ENCODE results near the gene KAT2B. TPM values are rescaled to one million over a fixed set of nuclear protein-coding genes. Genes with fewer than 3 reads are reported as not detected.
A peak's percentile ranks its signal among the peaks of the same experiment; 100 is the strongest.
"Not testable (repeated sequence)": the region's sequence is repeated elsewhere in the genome, so short reads cannot be mapped to it uniquely, and the experiment has no call there.

The KAT2B gene
- total RNA-seq, 1 experiment from 2014 or later, result 15.2 TPM

DNA sequence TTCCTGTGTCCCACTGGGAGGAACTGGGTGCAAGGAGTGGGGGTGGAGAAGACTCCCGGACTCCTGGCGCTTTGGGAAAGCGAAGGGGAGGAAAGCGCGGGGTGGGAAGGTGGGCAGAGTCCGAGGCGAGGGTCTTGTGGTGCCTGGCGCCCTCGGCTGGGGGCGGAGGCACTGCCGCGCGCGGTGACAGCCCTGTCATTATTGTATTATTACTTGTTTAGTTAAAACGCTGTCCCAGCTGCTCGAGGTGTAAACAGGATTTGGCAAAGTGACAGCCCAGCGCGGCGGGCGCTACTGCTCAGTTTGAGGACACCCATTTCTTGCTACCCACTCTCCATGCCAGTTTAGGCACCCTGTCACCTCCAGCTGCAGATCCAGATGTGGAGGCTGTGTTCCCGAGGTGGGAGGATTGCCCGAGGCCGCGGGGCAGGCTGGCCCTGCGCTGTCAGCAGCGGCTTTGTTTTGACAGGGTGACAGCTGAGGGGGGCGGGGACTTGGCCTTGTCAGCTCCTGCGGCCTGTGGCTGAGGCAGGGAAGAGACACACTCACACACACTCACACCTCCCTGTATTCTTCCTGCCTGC is 1.0 kb downstream of the KAT2B start:
- peak; percentile 79 for DNase-seq (ENCODE audit: low read depth)

DNA sequence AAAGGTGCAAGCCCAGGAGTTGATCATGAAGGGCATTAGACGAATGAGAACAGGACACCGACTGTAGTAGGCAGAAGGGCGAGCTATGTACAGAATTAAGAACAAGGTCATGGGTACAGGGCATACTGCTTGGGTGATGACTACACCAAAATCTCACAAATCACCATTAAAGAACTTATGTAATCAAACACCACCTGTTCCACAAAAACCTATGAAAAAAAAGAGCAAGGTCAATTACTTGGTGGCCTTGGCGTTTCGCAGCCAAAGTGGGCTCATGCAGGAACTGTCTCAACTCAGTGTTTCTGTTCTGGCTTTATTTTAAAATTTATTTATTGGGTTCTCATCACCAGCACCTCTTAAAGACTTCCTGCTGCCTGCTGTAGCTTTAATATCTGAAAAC is 2.1 kb downstream of the KAT2B start:
- no peak for DNase-seq (ENCODE audit: low read depth)

DNA sequence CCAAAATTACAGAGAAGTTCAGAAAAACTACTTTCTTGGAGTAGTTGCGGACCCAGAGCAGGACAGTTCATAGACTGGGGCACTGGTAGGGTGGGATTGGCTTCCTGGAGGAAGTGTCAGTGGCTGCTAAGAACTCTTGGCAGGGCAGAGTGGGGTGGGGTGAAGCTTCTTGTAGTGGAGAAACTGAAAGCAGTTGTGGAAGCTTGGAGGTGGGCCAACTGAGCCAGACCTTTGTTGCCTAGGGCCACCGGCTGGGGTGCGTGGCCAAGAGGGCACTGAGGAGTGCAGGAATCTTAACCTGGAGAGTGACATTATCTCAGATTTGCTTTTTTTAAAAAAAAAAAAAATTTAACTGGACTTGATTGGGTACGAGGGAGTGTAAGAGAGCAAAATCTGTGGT is 3.1 kb downstream of the KAT2B start:
- no peak for DNase-seq (ENCODE audit: low read depth)

DNA sequence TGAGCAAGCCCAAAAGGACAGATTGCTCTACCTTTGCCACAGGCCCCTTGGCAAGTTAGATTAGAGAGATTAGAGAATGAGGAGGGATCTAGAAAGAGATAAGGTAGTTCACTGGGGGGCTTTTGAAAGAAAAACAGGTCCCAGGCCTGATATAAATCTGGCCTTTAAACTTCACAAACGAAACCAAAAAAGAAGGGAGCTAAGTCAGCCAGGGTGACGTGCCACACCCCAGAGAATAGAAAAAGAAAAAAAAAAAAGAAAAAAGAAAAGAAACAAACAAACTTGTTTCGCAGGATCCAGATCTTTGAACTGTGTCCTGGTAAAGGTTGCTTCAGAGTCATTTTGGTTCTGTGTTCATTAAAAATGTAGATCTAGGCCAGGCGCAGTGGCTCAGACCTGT is 3.6 kb downstream of the KAT2B start:
- DNase-seq (ENCODE audit: low read depth), result no peak

DNA sequence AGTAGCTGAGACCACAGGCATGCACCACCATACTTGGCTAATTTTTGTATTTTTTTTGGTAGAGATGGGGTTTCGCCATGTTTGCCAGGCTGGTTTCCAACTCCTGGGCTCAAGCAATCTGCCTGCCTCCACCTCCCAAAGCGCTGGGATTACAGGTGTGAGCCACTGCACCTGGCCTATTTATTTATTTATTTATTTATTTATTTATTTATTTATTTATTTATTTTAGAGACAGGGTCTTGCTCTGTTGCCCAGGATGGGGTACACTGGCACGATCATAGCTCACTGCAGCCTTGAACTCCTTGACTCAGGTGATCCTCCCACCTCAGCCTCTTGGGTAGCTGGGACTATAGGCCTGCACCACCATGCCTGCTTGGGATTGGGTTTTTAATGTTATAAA is 4.9 kb downstream of the KAT2B start:
- not testable (repeated sequence) for DNase-seq (ENCODE audit: low read depth)

DNA sequence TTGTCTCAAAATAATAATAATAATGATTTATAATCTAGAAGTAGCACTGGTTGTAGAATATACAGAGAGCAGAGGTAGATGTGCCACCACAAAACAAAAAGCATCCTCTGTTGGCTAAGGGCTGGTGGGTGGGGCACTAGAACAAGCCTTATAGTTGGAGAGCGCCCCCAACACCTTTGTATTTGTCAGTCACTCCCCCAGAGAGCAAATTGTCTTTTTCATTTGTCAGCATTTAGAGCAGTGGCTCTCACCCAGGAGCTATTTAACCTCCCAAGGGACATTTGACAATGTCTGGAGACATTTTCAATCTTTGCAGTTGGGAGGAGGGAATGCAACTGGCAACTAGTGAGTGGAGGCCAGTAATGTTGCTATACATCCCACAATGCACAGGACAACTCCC is 6.3 kb downstream of the KAT2B start:
- DNase-seq (ENCODE audit: low read depth), result no peak

DNA sequence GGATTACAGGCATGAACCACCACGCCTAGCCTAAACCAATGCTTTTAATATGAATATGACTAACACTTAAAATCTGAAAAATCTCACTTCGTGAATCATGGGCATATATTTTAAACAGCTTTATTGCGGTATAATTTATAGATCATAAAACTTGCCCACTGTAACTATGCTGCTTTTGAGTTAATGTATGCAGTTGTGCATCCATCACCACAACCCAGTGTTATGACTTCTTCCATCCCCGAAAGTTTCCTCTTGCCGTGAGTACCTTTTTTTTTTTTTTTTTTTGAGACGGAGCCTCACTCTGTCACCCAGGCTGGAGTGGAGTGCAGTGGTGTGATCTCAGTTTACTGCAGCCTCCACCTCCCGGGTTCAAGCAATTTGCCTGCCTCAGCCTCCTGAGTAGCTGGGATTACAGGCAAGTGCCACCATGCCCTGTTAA is 7.1 kb downstream of the KAT2B start:
- no peak for DNase-seq (ENCODE audit: low read depth)

DNA sequence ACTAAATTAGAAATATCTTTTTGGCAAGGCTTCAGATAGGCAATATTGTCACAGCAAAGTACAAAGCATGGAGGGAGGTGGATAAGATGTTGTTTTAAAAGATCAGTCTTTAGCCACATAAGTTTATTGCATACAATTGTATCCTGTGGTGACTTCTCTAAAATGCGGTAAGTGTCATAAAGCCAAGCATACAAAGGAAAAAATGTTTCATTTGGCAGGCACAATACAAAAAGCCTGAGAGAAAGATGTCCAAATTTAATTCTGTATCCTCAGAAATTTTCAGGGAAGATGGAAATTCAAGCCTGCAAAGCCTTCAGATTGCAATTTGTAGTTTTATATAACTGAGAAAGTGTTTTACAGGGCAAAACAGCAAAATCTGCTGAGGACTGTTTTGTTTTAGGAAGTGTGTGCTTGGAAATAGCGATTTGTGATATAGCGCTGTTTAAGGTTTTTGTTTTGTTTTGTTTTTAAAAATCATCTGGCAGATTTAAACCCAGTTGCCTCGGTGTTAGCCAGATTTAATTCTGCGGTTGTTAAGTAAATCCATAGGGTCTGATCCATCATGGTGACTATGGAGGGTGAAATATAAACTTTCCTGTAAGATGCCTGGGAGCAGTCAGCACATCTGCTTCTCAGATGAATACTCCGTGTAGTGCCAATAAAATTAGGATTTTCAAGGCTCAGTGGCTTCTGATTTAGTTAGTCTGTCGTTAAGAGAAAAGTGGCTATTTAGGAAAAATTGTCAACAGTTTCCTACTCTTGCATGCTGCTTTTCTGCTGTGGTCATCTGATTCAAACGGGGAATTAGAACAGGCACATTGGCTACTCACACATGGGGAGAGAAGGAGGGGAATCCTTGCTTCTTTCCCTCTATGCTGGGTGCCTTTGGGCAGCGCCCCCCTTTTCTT is 8.0 kb downstream of the KAT2B start:
- DNase-seq (ENCODE audit: low read depth), result no peak

DNA sequence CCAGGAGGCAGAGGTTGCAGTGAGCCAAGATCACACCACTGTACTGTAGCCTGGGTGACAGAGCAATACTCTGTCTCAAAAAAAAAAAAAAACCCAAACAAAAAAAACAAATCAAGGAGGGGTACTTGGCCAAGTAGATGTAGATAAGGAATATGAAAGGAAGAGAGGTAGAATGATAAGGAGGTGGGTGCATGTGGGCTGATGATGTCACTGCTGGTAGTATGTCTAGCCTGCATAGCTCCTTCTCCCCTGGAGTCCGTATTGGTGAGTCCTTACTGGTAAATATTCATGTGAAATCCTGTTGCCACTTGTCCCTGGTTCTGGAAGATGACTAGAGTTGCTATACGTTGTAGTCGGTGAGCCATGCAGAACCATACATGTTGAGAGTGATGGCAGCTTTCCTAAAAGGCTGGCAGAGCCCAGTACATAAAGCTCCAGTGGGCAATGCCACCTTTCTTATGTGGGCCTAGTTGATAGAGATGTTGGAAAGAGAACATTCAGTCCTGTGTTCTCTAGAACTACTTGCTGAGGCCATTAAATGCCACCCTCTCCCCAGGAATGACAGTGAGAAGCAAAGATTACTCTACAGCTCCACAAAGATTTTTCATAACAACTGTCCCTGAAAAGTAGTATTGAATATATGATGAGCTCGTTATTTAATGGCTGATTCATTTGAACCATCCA is 11.0 kb downstream of the KAT2B start:
- DNase-seq (ENCODE audit: low read depth), result no peak

DNA sequence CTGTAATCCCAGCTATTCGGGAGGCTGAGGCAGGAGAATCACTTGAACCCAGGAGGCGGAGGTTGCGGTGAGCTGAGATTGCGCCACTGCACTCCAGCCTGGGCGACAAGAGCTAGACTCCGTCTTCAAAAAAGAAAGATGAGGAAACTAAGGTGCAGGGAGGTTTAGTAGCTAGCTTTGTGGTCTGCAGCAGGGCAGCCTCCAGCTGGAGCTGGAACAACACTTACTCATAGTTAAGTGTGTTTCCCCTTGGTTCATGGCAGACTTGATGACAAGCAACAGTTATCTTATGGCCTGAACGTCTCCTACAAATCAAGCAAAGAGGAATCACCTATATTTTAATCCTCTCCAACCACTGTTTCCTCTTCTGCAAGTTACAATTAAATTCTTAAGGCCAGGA is 12.6 kb downstream of the KAT2B start:
- no peak for DNase-seq (ENCODE audit: low read depth)

DNA sequence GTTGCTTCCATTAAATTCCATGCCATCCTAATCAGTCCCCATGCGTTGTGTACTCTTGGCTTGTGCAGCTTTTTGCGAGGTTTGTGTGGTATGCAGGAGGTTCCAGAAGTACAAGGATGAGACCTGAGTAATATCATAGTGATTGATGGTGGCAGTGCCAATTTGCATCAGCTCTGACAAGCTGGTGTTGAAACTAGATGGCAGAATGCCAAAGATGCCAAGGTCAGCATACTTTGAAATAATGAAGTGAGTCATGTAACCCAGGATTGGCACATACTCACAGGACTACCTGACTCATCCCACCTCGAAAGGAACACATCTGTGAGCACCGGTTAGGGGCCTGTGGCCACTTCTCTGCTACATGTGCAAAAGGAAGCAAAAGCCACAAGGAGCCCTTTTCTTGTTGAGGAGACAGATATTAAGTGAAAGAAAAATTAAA is 14.3 kb downstream of the KAT2B start:
- peak; percentile 98 for DNase-seq (ENCODE audit: low read depth)

DNA sequence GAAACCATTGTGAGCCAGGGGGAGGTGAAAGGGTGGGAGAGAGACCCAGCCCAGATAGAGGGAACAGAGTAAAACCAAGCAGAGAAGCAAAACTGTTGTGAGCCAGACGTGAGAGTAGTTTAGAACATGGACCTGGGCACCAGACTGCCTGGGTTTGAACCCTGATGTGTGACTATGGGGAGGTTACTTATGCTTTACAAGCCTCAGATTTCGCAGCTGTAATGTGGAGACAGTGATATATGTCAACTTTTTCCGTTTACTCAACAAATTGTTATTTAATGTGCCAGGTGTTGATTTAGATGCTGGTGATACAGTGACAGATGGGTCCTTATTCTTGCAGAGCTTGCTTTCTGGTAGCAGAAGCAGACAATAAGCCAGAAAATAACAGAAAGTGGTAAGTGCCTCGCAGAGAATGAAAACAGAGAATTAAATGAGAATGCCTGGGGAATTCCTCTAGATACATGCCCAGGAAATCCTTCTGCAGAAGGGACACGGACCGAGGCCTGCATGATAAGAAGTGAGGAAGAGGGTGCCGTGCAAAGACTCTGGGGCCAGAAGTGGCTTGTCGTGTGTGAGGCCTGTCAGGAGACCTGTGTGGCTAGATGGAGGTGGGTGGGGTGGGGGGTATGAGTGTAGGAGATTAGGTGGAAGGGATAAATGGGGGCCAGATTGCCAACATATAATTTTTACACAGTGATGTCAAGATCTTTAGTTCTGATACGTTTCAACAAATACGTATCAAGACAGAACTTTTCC is 15.0 kb downstream of the KAT2B start:
- peak; percentile 49 for DNase-seq (ENCODE audit: low read depth)

DNA sequence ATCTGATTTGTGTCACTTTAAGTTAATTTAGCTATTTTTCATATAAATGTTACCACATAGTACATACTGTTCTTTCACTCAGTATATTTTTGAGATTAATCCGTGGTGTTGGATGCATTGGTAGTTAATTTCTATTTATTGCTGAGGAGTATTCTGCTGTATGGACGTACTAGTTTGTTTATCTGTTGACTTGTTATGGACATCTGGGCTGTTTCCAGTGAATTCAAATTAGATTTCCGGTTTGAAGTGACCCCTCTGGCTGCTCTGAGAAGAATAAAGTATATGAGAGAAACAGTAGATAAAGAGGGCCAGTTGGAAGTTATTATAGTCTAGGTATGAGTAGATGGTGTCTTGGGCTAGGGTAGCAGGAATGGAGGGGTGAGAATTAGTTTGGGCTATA is 15.6 kb downstream of the KAT2B start:
- no peak for DNase-seq (ENCODE audit: low read depth)

DNA sequence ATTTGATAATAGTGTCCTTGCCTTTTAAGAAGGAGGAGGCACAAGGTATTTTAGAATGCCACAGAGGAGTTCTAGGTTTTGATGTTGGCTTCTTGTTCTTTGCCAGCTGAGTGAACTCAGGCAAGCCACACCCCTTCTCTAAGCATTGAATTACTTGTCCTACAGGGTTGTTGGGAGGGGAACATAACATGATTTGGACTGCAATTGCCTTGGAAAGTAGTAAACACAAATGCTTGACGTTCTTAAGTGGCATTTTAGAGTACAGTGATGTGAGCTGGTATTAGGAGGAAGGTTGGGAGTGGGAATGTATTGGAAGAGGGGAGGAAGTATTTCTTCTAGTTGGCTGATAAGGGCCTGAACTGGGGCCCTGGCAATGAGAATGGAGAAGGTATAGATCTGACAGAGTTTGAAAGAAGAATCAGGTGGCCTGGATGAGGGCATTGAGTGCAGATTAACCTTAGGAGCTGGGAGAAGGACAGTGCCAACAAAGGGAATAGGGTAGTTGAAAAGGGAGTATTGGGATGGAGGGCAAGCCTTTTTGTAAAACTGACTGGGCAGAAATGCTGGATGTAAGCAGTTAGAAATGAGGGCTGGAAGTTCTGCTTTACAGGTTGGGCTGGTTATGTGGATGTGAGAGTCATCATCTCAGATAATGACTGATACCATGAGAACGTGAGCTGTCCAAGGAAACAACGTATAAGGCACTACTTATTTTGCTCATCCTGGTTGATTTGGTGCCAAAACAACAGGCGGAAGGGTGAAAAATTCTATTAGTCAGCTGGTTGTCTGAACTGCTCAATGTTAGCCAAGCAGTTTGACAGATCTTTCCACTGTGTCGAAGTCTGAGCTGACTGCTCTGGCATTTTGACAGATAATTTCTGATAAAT is 16.7 kb downstream of the KAT2B start:
- DNase-seq (ENCODE audit: low read depth), result peak; percentile 92

DNA sequence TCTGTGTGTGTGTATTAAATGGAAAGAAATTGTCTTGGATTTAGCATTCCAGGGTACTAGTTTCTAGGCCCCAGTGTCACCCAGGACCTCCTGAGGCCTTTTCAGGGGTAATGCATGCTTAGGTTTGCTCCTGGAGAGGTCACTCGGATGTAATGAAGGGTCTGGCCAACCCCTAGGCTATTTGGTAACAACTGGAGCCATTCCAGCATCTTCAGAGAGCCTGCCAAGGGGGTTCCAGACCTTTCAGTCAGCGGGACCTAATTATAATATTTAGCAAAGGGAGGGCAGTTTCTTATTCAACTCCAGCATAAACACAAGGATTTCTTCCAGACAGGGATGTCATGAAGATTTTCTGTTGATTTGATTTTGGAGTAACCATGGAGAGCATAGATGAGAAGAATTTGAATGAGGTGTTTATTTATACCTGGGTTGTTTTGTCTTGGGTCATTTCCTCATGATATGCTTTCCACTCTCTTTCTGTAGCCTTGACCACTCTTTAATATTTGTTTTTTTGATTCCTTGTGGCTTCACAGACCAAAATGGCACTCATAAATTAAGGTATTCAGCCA is 17.4 kb downstream of the KAT2B start:
- DNase-seq (ENCODE audit: low read depth), result no peak

DNA sequence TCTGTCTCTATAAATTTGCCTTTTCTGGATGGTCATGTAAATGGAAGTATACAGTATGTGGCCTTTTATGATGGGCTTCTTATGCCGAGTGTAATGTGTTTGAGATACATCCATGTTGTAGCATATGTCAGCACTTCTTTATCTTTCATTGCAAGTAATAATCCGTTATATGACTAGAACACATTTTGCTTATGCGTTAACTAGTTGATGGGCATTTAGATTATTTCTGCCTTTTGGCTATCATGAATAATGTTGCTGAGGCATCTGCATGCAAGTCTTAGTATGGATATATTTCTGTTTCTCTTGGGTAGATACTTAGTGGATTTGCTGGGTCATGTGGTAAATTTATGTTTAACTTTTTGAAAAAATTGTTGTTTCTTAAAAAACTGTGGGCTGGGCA is 19.7 kb downstream of the KAT2B start:
- no peak for DNase-seq (ENCODE audit: low read depth)

DNA sequence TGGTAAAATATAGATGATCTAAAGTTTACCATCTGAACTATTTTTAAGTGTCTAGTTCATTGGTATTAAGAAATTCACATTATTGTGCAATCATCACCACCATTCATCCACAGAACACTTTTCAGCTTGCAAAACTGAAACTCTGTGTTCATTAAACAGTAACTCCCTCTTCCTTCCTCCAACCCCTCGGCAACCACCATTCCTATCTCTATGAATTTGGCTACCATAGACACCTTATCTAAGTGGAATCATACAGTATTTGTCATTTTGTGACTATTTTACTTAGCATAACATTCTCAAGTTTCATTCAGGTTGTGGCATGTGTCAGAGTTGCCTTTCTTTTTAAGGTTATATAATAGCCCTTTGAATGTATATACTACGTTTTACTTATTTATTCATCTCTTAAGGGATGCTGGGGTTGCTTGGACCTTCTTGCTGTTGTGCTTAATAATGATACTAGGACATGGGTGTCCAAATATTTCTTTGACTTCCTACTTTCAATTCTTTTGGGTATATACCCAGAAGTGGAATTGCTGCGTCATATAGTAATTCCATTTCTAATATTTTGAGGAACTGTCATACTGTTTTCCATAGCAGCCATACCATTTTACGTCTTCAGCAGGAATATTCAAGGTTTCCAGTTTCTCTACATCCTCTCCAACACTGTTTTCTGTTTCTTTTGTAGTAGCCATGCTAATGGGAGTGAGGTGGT is 20.9 kb downstream of the KAT2B start:
- peak; percentile 50 for DNase-seq (ENCODE audit: low read depth)

DNA sequence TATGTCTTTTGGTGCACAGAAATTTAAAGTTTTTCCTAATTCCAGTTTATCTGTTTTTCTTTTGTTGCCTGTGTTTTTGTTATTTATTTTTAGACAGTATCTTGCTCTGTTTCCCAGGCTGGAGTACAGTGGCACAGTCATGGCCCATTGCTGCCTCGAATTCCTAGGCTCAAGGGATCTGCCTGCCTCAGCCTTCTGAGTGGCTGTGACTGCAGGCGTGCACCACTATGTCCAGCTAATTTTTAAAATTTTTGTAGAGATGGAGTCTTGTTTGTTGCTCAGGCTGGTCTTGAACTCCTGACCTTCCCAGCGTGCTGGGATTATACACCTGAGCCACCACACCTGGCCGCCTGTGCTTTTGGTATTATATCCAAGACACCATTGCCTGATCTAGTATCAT is 22.8 kb downstream of the KAT2B start:
- no peak for DNase-seq (ENCODE audit: low read depth)

DNA sequence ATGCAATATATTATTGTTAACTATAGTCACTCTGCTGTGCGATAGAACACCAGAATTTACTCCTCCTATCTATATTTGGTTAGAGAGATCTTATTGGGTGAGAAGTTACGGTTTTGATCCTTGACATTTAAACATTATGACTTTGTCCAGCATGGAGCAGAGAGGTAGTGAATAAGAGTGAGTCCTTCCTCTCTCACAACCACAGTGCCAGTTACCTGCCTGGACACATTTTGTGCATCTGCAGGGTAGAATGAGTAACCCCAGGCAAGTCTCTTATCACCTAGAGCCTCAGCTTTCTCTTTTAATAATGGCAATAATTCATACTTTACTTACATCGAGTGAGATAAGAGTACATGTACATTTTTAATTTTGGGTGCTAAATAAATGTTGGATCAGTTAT is 24.1 kb downstream of the KAT2B start:
- DNase-seq (ENCODE audit: low read depth), result no peak
